Endothelial cell of umbilical vein (primary cell): ENCODE data around the gene RCAN1. TPM values are rescaled to one million over a fixed set of nuclear protein-coding genes. Genes with fewer than 3 reads are reported as not detected.
A peak's percentile ranks its signal among the peaks of the same experiment; 100 is the strongest.

ENCODE experiments used
- BruUV-seq: library from RNA; stranded (reverse); fragments of 400-500 nt; replicated peaks from 2 replicates; lab custom pipeline; 2021; lab: Mats Ljungman, UMichigan
- CTCF ChIA-PET: fragments of 300-600, 350-600 bp; sonication (Branson Sonifier 250); formaldehyde crosslinking; loops from one replicate; lab custom pipeline; 2021; ENCODE audit warnings: antibody characterized with exemption, inconsistent platforms; lab: Charles Lee
- POLR2A ChIA-PET: fragments of 300-600, 350-600 bp; sonication (Branson Sonifier 250); formaldehyde crosslinking; loops from one replicate; lab custom pipeline; 2021; ENCODE audit warnings: antibody characterized with exemption, inconsistent platforms; lab: Charles Lee
- DNase-seq: peaks from one replicate; pipeline ENCODE4 v3.0.0-alpha.2; 2011; ENCODE audit warnings: low read depth, low spot score
- FAIRE-seq: peaks from 2 replicates; lab custom pipeline; 2011; peaks lifted over from hg19 to GRCh38; lab: Jason Lieb, UNC
- H2AFZ ChIP-seq: 2 replicates; pipeline ENCODE4 v1.6.0; 2012; ENCODE audit warnings: low read depth, low read length, control low read depth, inconsistent platforms
- H3K27ac ChIP-seq: 2 replicates; pipeline ENCODE4 v1.5.1; 2011; ENCODE audit warnings: low read depth, mild to moderate bottlenecking, control low read depth, low read length, moderate library complexity; ENCODE audit not compliant: insufficient read depth
- H3K27me3 ChIP-seq, 2 experiments: 2 replicates each; pipeline versions ENCODE4 v1.6.0 to v1.6.1; 2011; ENCODE audit warnings: low read length in 2 of 2, mixed read lengths in 1 of 2; ENCODE audit not compliant: control insufficient read depth in 2 of 2, insufficient read depth in 2 of 2
- H3K36me3 ChIP-seq, 2 experiments: 2 replicates in 1 of 2; 3 replicates in 1 of 2; pipeline ENCODE4 v1.5.1; 2011; ENCODE audit warnings: low read length in 2 of 2, mild to moderate bottlenecking in 1 of 2, moderate library complexity in 1 of 2; ENCODE audit not compliant: control insufficient read depth in 2 of 2, insufficient read depth in 2 of 2; ENCODE audit errors: extremely low read depth in 1 of 2
- H3K4me1 ChIP-seq: 3 replicates; pipeline ENCODE4 v1.5.1; 2011; ENCODE audit warnings: mild to moderate bottlenecking, low read length; ENCODE audit not compliant: control insufficient read depth, insufficient read depth; ENCODE audit errors: extremely low read depth
- H3K4me2 ChIP-seq: 2 replicates; pipeline ENCODE4 v1.6.1; 2011; ENCODE audit warnings: low read length, control low read depth, mixed read lengths; ENCODE audit not compliant: insufficient read depth
- H3K4me3 ChIP-seq, 3 experiments: fragments of 200-600 bp in 1 of 3; sonication (generic), shearing (Covaris generic) in 1 of 3; replicated peaks in 1 of 3; 2 replicates each; pipeline ENCODE4 v1.5.1; 2011 to 2016; ENCODE audit warnings: control low read depth in 3 of 3, low read length in 3 of 3, mild to moderate bottlenecking in 2 of 3, inconsistent platforms in 1 of 3, low read depth in 1 of 3, moderate library complexity in 1 of 3; ENCODE audit not compliant: insufficient read depth in 1 of 3
- H3K79me2 ChIP-seq: 2 replicates; pipeline ENCODE4 v1.6.0; 2012; ENCODE audit warnings: low read length, inconsistent platforms; ENCODE audit not compliant: control insufficient read depth, insufficient read depth
- H3K9ac ChIP-seq: replicated peaks from 2 replicates; pipeline ENCODE3; 2011; ENCODE audit warnings: low read length, control low read depth; ENCODE audit not compliant: insufficient read depth; ENCODE audit errors: extremely low read depth
- H3K9me1 ChIP-seq: replicated peaks from 3 replicates; pipeline ENCODE4 v1.6.0; 2011; ENCODE audit warnings: mild to moderate bottlenecking, low read length; ENCODE audit not compliant: control insufficient read depth, insufficient read depth; ENCODE audit errors: extremely low read depth
- H3K9me3 ChIP-seq: replicated peaks from 2 replicates; pipeline ENCODE4 v1.5.1; 2012; ENCODE audit warnings: low read length, inconsistent platforms; ENCODE audit not compliant: control insufficient read depth, insufficient read depth
- H4K20me1 ChIP-seq: replicated peaks from 2 replicates; pipeline ENCODE3; 2011; ENCODE audit warnings: mild to moderate bottlenecking, low read length; ENCODE audit not compliant: control insufficient read depth, insufficient read depth; ENCODE audit errors: extremely low read depth
- CTCF ChIP-seq, 2 donors: IDR thresholded peaks; 1 replicate in 1 of 2; 2 replicates in 1 of 2; pipeline ENCODE4 v1.5.1; 2011; ENCODE audit warnings: low read length in 2 of 2, mild to moderate bottlenecking in 2 of 2, moderate library complexity in 2 of 2, control low read depth in 1 of 2, inconsistent platforms in 1 of 2, low read depth in 1 of 2; ENCODE audit not compliant: insufficient read depth in 1 of 2; ENCODE audit errors: extremely low read depth in 1 of 2
- EZH2 ChIP-seq: IDR thresholded peaks from 2 replicates; pipeline ENCODE4 v1.6.1; 2012; ENCODE audit warnings: borderline replicate concordance, low read depth, mild to moderate bottlenecking, moderate library complexity, low read length, inconsistent platforms; ENCODE audit not compliant: severe bottlenecking
- FOS ChIP-seq: IDR thresholded peaks from 2 replicates; pipeline ENCODE4 v1.6.1; 2011; ENCODE audit warnings: mild to moderate bottlenecking, low read length, moderate library complexity, borderline replicate concordance; ENCODE audit not compliant: insufficient read depth
- GATA2 ChIP-seq: IDR thresholded peaks from 2 replicates; pipeline ENCODE4 v1.7.0; 2011; ENCODE audit warnings: low read depth, mild to moderate bottlenecking, moderate library complexity, mixed read lengths, low read length; ENCODE audit not compliant: insufficient read length, insufficient read depth
- JUN ChIP-seq: IDR thresholded peaks from 2 replicates; pipeline ENCODE4 v1.6.1; 2011; ENCODE audit warnings: borderline replicate concordance, low read depth; ENCODE audit not compliant: insufficient read length, insufficient read depth
- MAX ChIP-seq: IDR thresholded peaks from 2 replicates; pipeline ENCODE4 v1.6.1; 2011; ENCODE audit not compliant: insufficient read depth, insufficient read length
- MYC ChIP-seq: IDR thresholded peaks from one replicate; pipeline ENCODE4 v1.6.1; 2011; ENCODE audit warnings: mild to moderate bottlenecking, low read depth, low read length
- POLR2A ChIP-seq: IDR thresholded peaks from 2 replicates; pipeline ENCODE4 v1.6.1; 2012; ENCODE audit warnings: low read depth, mild to moderate bottlenecking, control low read depth, low read length
- POLR2AphosphoS5 ChIP-seq: IDR thresholded peaks from 2 replicates; pipeline ENCODE4 v1.6.1; 2012; ENCODE audit warnings: low read depth, mild to moderate bottlenecking, control low read depth, low read length, moderate library complexity; ENCODE audit not compliant: insufficient read depth
- dilution Hi-C: fragments of 300-500 bp; cut with MboI; formaldehyde crosslinking; loops from one replicate; pipeline ENCODE4 v1.15.0; 2019; ENCODE audit warnings: low sequenced_read_pairs; ENCODE audit not compliant: extremely low pct_ligation_motif_present
- intact Hi-C: fragments of 100-400 bp; cut with micrococcal nuclease; formaldehyde crosslinking; loops from one replicate; pipeline ENCODE4 v1.10.0; 2022
- polyA plus RNA-seq, 4 experiments: library from polyadenylated mRNA; depleted of rRNA in 3 of 4; stranded (reverse) in 3 of 4; unstranded in 1 of 4; fragments of >200 nt; gene quantifications; 2 replicates each; pipeline versions ENCODE4 v1.2.1 to v1.2.3, GENCODE V29; 2011 to 2012; ENCODE audit warnings: missing spikeins in 1 of 4
- total RNA-seq: library from RNA; stranded (reverse); gene quantifications from 2 replicates; pipeline ENCODE4 v1.2.3, GENCODE V29; 2021

RCAN1 gene
- total and polyA plus RNA-seq, 2 donors (not counting 3 experiments of a cell fraction or from before 2014, with no cell fraction given): 9.7 to 16.5 TPM

- no peaks in the 10 kb centered on the region for H3K79me2 ChIP-seq
- no peak for FAIRE-seq
- CTCF ChIA-PET: interaction anchor here (1.2 to 4.7 kb wide), 4 partner anchors 9 to 86 kb away, joined by 3 to 32 read pairs (median 14); no protein-coding TSS in a partner anchor
- TF ChIP-seq MAX (no peak), MYC (no peak), FOS (no peak), EZH2 (no peak), JUN (no peak), POLR2AphosphoS5 (no peak), CTCF (IDR thresholded peaks at IDR 0.05; ENCODE audit: extremely low read depth in 1 of 2, insufficient read depth in 1 of 2, low read depth in 1 of 2, low read length in 2 of 2) (no peak), POLR2A (no peak), GATA2 (no peak)
- no peak overlapping the region for H3K4me2 ChIP-seq
- H3K9ac ChIP-seq: no peak overlapping the region
- no peak overlapping the region for H3K27ac ChIP-seq
- dilution Hi-C loops (no loop called here), intact Hi-C loops (no loop called here)
- no peaks in the 10 kb centered on the region for H3K9me3 ChIP-seq
- H3K27me3 ChIP-seq: no peaks in the 10 kb centered on the region
- H3K4me1 ChIP-seq: no peaks in the 10 kb centered on the region
- peak; percentile 10 for DNase-seq
- H3K36me3 ChIP-seq: no peaks in the 10 kb centered on the region
- H2AFZ ChIP-seq: no peak overlapping the region
- POLR2A ChIA-PET: no interaction called here
- H4K20me1 ChIP-seq: no peaks in the 10 kb centered on the region
- BruUV-seq: no TSS peak
- no peak overlapping the region for H3K4me3 ChIP-seq
- no peaks in the 10 kb centered on the region for H3K9me1 ChIP-seq
These were observed 20.9 kb downstream of the RCAN1 start for GRCh38 chr21:34593954-34594531.
